Nephron (organoid): Measurements from ENCODE around the gene LIMS1.
A peak's percentile ranks its signal among the peaks of the same experiment; 100 is the strongest.

ENCODE experiments used
- H3K27ac Mint-ChIP-seq, 3 experiments: 2 replicates each; pipeline ENCODE4 v1.8.0; 2020; ENCODE audit warnings: mixed read lengths in 3 of 3, mild to moderate bottlenecking in 2 of 3, moderate library complexity in 1 of 3
- H3K27me3 Mint-ChIP-seq: 2 replicates; pipeline ENCODE4 v1.8.0; 2021; ENCODE audit warnings: low read depth, mild to moderate bottlenecking, moderate library complexity, mixed read lengths
- H3K36me3 Mint-ChIP-seq: 2 replicates; pipeline ENCODE4 v1.8.0; 2020; ENCODE audit warnings: low read depth, mixed read lengths
- H3K4me1 Mint-ChIP-seq: 2 replicates; pipeline ENCODE4 v1.8.0; 2020; ENCODE audit warnings: mixed read lengths
- H3K4me3 Mint-ChIP-seq, 3 experiments: 2 replicates each; pipeline ENCODE4 v1.8.0; 2020; ENCODE audit warnings: mild to moderate bottlenecking in 3 of 3, mixed read lengths in 3 of 3, moderate library complexity in 2 of 3
- H3K9me3 Mint-ChIP-seq: 2 replicates; pipeline ENCODE4 v1.8.0; 2020; ENCODE audit warnings: mixed read lengths
- TF ChIP-seq, protein P1 (sequence below), 3 experiments: fragments of 200-600 bp; sonication (generic); IDR thresholded peaks; one replicate each; pipeline ENCODE4 v1.5.0; 2021; ENCODE audit warnings: antibody characterized with exemption in 3 of 3; ENCODE audit not compliant: unreplicated experiment in 3 of 3

Gene LIMS1

DNA sequence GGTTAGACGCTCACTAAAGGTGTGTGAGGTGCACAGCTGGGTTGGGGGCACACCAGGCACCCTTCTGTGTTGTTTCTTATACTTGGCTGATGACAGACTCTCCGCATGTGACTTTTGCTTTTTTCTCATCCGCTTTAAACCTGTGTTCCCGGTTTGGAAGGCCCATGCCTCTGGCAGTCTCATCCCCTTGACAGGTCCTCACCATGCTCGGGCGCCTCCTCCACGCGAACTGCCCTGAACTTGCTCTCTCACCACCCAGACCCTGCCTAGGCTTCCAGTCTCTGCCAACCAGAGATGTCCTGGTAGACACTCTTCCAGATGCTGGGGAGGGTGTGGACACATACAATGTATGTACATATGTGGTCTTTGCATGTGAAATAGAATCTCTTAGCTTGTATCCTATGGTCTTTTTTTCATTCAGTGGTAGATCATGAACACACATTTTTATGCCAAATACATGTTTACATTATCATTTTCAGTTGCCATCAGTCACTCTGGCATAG lies 79.8 kb downstream of the LIMS1 start:
- H3K27me3 Mint-ChIP-seq, result no peaks in the 10 kb centered on the region
- peak overlapping the region; percentile 3 to 15 (median 4) for H3K27ac Mint-ChIP-seq
- peaks cover 70% of the 10 kb centered on the region for H3K4me1 Mint-ChIP-seq
- H3K9me3 Mint-ChIP-seq, result no peaks in the 10 kb centered on the region
- TF ChIP-seq, protein P1, sequence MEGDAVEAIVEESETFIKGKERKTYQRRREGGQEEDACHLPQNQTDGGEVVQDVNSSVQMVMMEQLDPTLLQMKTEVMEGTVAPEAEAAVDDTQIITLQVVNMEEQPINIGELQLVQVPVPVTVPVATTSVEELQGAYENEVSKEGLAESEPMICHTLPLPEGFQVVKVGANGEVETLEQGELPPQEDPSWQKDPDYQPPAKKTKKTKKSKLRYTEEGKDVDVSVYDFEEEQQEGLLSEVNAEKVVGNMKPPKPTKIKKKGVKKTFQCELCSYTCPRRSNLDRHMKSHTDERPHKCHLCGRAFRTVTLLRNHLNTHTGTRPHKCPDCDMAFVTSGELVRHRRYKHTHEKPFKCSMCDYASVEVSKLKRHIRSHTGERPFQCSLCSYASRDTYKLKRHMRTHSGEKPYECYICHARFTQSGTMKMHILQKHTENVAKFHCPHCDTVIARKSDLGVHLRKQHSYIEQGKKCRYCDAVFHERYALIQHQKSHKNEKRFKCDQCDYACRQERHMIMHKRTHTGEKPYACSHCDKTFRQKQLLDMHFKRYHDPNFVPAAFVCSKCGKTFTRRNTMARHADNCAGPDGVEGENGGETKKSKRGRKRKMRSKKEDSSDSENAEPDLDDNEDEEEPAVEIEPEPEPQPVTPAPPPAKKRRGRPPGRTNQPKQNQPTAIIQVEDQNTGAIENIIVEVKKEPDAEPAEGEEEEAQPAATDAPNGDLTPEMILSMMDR (IDR thresholded peaks at IDR 0.05; ENCODE audit: unreplicated experiment in 3 of 3), result no peak
- no peak overlapping the region for H3K4me3 Mint-ChIP-seq
- H3K36me3 Mint-ChIP-seq, result no peaks in the 10 kb centered on the region

DNA sequence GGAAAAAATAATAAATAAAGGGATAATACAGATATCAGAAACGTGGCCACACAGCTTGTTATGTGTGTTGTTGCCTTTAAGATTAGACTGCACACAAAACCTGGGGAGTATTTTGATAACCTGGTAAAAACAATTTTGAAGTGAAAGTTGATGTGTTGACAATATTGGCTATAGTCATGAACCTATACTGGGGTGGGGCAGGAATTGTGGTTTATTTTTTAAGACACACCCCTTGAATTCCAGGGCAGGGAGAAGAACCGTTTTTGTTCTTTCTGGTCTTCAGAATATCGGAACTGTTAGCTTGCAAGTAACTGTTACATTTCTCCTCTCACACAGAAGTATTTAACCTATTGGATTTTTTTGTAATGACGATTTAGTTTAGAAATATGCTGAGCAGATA lies 80.4 kb downstream of the LIMS1 start:
- Mint-ChIP-seq H3K36me3 (no peaks in the 10 kb centered on the region), H3K4me3 (no peak overlapping the region), H3K4me1 (peaks cover 69% of the 10 kb centered on the region), H3K27me3 (no peaks in the 10 kb centered on the region), H3K27ac (peak overlapping the region in 1 of 3 experiments; percentile 3), H3K9me3 (no peaks in the 10 kb centered on the region)
- TF ChIP-seq, protein P1 (IDR thresholded peaks at IDR 0.05; ENCODE audit: unreplicated experiment in 3 of 3), result no peak

DNA sequence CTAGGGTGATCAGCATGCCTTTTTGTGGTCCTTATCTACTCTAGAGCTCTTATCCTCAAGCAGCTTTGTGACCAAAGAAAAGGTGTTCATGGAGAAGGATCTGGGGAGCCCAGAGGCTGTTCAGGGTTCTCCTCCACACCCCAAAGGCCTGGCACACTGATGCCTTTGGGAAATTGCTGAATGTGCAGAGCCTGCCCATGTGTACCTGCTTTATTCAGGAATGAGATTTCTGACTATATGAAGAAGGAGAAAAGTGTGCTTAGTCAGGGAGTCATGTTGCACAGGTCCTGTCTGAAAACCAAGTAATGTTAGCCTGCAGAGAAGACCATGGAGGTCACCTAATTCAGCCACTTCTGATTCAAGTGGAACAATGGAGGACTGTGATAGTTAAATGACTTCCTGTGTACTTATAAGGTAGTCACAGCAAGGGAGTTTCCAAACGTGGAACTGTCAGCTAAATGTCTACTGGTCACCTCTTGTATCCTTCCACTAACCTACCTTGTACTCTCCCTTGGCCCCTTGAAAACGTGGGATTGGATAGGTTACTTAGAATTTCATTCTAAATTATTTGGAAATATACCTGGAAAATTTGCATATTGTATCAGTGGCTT lies 81.3 kb downstream of the LIMS1 start:
- Mint-ChIP-seq H3K4me1 (peaks cover 78% of the 10 kb centered on the region), H3K36me3 (no peaks in the 10 kb centered on the region), H3K27ac (peak overlapping the region; percentile 3 to 81 (median 13)), H3K9me3 (no peaks in the 10 kb centered on the region), H3K4me3 (no peak overlapping the region), H3K27me3 (no peaks in the 10 kb centered on the region)
- TF ChIP-seq, protein P1 (IDR thresholded peaks at IDR 0.05; ENCODE audit: unreplicated experiment in 3 of 3), result no peak

DNA sequence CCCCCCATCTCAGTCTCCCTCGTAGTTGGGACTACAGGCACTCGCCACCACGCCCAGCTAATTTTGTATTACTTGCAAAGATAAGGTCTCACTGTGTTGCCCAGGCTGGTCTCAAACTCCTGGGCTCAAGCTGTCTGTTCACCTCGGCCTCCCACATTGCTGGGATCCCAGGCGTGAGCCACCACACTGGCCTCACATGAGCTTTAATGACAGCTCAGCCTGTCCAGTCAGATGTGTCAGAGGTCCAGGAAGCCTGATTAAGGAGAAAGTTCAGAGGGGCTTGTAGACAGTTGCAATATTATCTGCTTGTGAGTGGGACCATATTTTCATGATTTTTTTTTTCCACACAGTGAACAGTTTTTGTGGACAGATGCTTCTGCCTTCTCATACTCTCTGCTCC lies 82.0 kb downstream of the LIMS1 start:
- Mint-ChIP-seq H3K9me3 (no peaks in the 10 kb centered on the region), H3K4me1 (peaks cover 83% of the 10 kb centered on the region), H3K27me3 (no peaks in the 10 kb centered on the region), H3K27ac (peak overlapping the region; percentile 65 to 81 (median 76)), H3K36me3 (no peaks in the 10 kb centered on the region), H3K4me3 (no peak overlapping the region)
- TF ChIP-seq, protein P1 (IDR thresholded peaks at IDR 0.05; ENCODE audit: unreplicated experiment in 3 of 3), result no peak

DNA sequence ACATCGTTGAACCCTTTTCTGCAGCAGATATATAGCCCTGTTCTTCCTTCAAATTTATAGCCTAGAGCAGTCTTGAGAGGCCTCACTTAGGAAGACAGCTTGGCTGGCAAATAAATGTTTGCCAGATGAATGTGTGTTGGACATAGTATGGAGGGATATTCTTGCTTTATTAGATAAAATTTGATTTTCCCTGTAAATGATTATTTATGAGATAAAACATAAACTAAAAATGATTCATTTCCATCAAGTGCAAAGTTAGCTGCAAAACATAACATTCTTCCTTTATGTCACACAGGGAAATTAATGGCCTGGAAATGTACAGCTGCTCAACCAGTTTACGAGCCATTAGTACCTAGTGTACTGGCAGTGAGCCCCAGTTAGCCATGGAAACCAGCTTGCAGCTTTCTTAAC lies 82.5 kb downstream of the LIMS1 start:
- H3K4me1 Mint-ChIP-seq, result peaks cover 88% of the 10 kb centered on the region
- no peak overlapping the region for H3K4me3 Mint-ChIP-seq
- H3K27me3 Mint-ChIP-seq, result no peaks in the 10 kb centered on the region
- TF ChIP-seq, protein P1 (IDR thresholded peaks at IDR 0.05; ENCODE audit: unreplicated experiment in 3 of 3), result no peak
- peak overlapping the region; percentile 65 to 81 (median 76) for H3K27ac Mint-ChIP-seq
- no peaks in the 10 kb centered on the region for H3K36me3 Mint-ChIP-seq
- no peaks in the 10 kb centered on the region for H3K9me3 Mint-ChIP-seq

DNA sequence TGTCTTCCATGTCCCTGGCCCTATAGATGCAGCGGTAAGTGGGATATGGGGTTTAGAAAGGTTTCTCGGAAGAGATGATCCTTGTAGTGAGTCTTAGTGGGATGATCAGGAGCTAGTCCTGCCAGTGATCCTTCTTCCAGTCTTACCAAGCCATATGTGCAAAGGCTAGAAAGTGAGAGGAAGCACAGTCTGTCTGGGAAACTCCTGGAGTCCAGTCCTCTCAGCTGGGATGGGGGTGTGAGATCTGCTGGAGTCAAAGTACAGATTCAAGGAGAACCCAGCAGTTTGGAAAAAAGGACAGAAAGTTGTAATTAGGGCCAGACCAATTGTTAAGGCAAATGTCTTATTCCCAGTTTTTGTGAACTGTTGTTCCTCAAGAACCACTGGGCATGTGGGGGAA lies 83.3 kb downstream of the LIMS1 start:
- Mint-ChIP-seq H3K27me3 (no peaks in the 10 kb centered on the region), H3K27ac (peak overlapping the region; percentile 76 to 79 (median 76)), H3K4me3 (peak overlapping the region; percentile 2 to 10 (median 8)), H3K9me3 (no peaks in the 10 kb centered on the region), H3K36me3 (no peaks in the 10 kb centered on the region), H3K4me1 (peaks cover 84% of the 10 kb centered on the region)
- TF ChIP-seq, protein P1 (IDR thresholded peaks at IDR 0.05; ENCODE audit: unreplicated experiment in 3 of 3), result no peak
